Chondrocyte (in vitro differentiated cells): ENCODE measurements around the gene PLCG1. TPM values are rescaled to one million over a fixed set of nuclear protein-coding genes. Genes with fewer than 3 reads are reported as not detected.

Source experiments
- DNase-seq: peaks from one replicate; pipeline ENCODE4 v3.0.0; 2021; ENCODE audit warnings: mixed read lengths, low spot score
- H3K27ac Mint-ChIP-seq: one replicate; pipeline ENCODE4 v1.8.0; 2021; ENCODE audit warnings: mild to moderate bottlenecking, moderate library complexity, mixed read lengths; ENCODE audit not compliant: unreplicated experiment
- H3K27me3 Mint-ChIP-seq: 2 replicates; pipeline ENCODE4 v1.8.0; 2021; ENCODE audit warnings: low read depth, mixed read lengths
- H3K36me3 Mint-ChIP-seq: 2 replicates; pipeline ENCODE4 v1.8.0; 2021; ENCODE audit warnings: low read depth, mixed read lengths
- H3K4me1 Mint-ChIP-seq: 2 replicates; pipeline ENCODE4 v1.8.0; 2021; ENCODE audit warnings: low read depth, mild to moderate bottlenecking, mixed read lengths
- H3K4me3 Mint-ChIP-seq: one replicate; pipeline ENCODE4 v1.8.0; 2021; ENCODE audit warnings: mild to moderate bottlenecking, moderate library complexity, mixed read lengths; ENCODE audit not compliant: unreplicated experiment
- H3K9me3 Mint-ChIP-seq: 2 replicates; pipeline ENCODE4 v1.8.0; 2021; ENCODE audit warnings: low read depth, mixed read lengths
- CTCF ChIP-seq: fragments of 200-600 bp; sonication (generic); IDR thresholded peaks from 2 replicates; pipeline ENCODE4 v1.5.0; 2021; ENCODE audit warnings: antibody characterized with exemption, mild to moderate bottlenecking, moderate library complexity
- total RNA-seq: library from RNA; stranded (reverse); gene quantifications from 3 replicates; pipeline ENCODE4 v1.2.1, GENCODE V29; 2021

Gene PLCG1
- total RNA-seq, 1 donor from 2014 or later, result 152 TPM

- no peaks in the 10 kb centered on the region for H3K27me3 Mint-ChIP-seq
- DNase-seq, result peak; percentile 53
- no peak for TF ChIP-seq CTCF
- no peaks in the 10 kb centered on the region for H3K4me1 Mint-ChIP-seq
- H3K36me3 Mint-ChIP-seq, result peaks cover 58% of the 10 kb centered on the region
- H3K27ac Mint-ChIP-seq, result no peak overlapping the region
- H3K4me3 Mint-ChIP-seq, result no peak overlapping the region
- H3K9me3 Mint-ChIP-seq, result no peaks in the 10 kb centered on the region
These were observed 29.8 kb downstream of the PLCG1 start for GRCh38 chr20:41167118-41167470.

GRCh38 chr20:41167481-41168253 is 30.3 kb downstream of the PLCG1 start:
- no peak for TF ChIP-seq CTCF
- peak; percentile 49 for DNase-seq
- peaks cover 60% of the 10 kb centered on the region for H3K36me3 Mint-ChIP-seq
- H3K4me1 Mint-ChIP-seq, result peaks cover under 1% of the 10 kb centered on the region
- no peaks in the 10 kb centered on the region for H3K27me3 Mint-ChIP-seq
- no peaks in the 10 kb centered on the region for H3K9me3 Mint-ChIP-seq
- H3K27ac Mint-ChIP-seq, result peak overlapping the region; percentile 63
- no peak overlapping the region for H3K4me3 Mint-ChIP-seq

GRCh38 chr20:41168281-41169161 is 31.2 kb downstream of the PLCG1 start:
- Mint-ChIP-seq H3K27ac (no peak overlapping the region), H3K27me3 (no peaks in the 10 kb centered on the region), H3K9me3 (no peaks in the 10 kb centered on the region), H3K4me1 (peaks cover 10% of the 10 kb centered on the region), H3K4me3 (no peak overlapping the region), H3K36me3 (peaks cover 59% of the 10 kb centered on the region)
- peak; percentile 66 for DNase-seq
- TF ChIP-seq CTCF, result no peak

GRCh38 chr20:41169162-41169690 is 31.9 kb downstream of the PLCG1 start:
- peaks cover 55% of the 10 kb centered on the region for H3K36me3 Mint-ChIP-seq
- TF ChIP-seq CTCF, result no peak
- peaks cover 17% of the 10 kb centered on the region for H3K4me1 Mint-ChIP-seq
- no peaks in the 10 kb centered on the region for H3K27me3 Mint-ChIP-seq
- no peak overlapping the region for H3K27ac Mint-ChIP-seq
- DNase-seq, result peak; percentile 68
- no peak overlapping the region for H3K4me3 Mint-ChIP-seq
- H3K9me3 Mint-ChIP-seq, result no peaks in the 10 kb centered on the region

- Mint-ChIP-seq H3K9me3 (no peaks in the 10 kb centered on the region), H3K27me3 (no peaks in the 10 kb centered on the region), H3K4me1 (peaks cover 23% of the 10 kb centered on the region), H3K4me3 (no peak overlapping the region), H3K27ac (peak overlapping the region; percentile 53), H3K36me3 (peaks cover 51% of the 10 kb centered on the region)
- DNase-seq, result peak; percentile 68
- no peak for TF ChIP-seq CTCF
These were observed 32.5 kb downstream of the PLCG1 start for GRCh38 chr20:41169791-41170351.
